Measurements from ENCODE around the gene CGRRF1.

GRCh38 chr14:54529811-54530210 lies 20.1 kb downstream of the CGRRF1 start:
- TF ChIP-seq NFYB (IDR thresholded peaks at IDR 0.05; ENCODE audit: insufficient read depth, low read depth, low read length) (no peak), CTCF (IDR thresholded peaks at IDR 0.05 in 2 of 3, conservative IDR thresholded peaks at IDR 0.05 in 1 of 3; ENCODE audit: control insufficient read depth in 2 of 3, extremely low read depth in 1 of 3, insufficient read depth in 1 of 3, low read depth in 3 of 3, low read length in 3 of 3) (no peak), JUND (IDR thresholded peaks at IDR 0.05; ENCODE audit: low read depth, low read length) (no peak), CEBPZ (IDR thresholded peaks at IDR 0.05; ENCODE audit: low read depth, low read length) (no peak), IRF3 (IDR thresholded peaks at IDR 0.05) (no peak)

All from GM12878 (cell line).